NCI-H2227 (cell line): ENCODE data around the gene EPG5.

Source experiments
- DNase-seq: peaks from one replicate; lab custom pipeline; 2025; ENCODE audit not compliant: unreplicated experiment; lab: John Stamatoyannopoulos, UW

The EPG5 gene

DNA sequence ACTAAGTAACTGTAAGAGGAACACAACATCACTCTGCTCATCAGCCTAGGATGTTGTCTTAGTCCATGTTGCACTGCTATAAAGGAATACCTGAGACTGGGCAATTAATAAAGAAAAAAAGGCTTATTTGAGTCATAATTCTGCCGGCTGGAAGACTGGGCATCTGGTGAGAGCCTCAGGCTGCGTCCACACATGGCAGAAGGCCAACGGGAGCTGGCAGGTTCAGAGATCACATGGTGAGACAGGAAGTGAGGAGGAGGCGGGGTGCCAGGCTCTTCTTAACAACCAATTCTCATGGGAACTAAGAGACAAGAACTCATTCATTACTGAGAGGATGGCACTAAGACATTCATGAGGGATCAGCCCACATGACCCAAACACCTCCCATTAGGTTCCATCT, 46.8 kb downstream of the EPG5 start:
- no peak for DNase-seq

DNA sequence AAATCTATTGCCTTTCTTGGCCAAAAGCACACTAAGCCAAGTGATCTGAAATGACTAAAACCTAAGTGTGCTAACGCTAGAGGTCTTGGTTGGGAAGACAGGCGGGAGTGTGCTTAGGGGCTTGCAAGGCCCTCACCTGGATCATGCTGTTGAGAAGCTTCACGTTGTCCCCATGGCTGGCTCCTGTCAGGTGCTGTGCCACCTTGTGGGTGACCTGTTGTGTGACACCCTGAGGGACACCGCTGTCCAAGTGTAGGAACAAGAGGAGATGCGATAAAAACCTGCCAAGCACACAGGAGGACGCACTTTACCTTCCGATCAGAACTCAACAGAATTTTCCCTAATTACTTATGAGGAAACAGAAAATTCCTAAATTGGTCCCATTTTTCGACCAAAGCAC, 50.8 kb downstream of the EPG5 start:
- no peak for DNase-seq

DNA sequence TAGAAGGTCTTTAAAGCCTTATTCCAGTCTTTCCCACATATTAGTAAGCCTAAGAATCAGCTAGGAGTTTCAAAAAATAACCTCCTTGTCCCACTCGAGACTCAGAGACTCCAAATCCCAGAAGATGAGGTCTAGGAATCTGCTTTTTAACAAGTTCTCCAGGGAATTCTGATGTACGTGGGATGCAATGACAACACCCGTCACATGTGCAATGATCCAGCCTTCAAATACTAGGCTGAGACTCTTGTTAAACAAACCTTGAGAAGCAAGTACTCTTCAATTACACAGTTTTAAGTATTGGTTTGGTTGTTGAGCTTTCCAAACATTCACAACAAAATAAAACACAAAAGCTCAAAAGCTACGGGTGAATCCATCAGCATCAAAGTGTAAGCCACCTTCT, 53.9 kb downstream of the EPG5 start:
- no peak for DNase-seq

DNA sequence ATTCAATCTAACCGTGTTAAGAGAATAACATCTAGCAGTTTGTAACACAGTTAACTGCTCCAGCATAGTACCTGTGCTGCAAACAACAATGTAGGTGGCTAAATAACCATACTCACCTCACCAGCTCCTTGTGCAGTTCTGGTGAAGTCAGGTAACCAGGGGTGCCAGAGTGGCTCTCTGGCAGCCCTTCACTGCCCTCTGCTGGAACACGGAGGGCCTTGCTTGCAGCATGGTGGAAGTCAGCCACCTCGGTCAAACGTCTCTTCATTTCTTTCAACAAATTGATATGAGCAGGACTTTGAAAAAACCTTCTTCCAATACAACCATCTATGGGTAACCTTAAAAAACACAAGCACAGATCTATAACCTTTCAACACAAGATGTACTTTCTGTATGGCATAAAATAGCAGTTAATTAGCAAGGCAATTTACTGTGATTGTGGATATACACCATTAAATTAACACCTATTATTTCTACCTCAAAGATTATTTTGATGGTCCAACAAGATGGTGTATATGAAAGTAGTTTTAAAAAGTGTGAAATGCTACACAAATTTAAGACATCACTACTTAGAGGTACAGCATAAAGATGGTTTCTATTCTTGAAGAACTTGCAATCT, 56.6 kb downstream of the EPG5 start:
- DNase-seq = peak; percentile 64

DNA sequence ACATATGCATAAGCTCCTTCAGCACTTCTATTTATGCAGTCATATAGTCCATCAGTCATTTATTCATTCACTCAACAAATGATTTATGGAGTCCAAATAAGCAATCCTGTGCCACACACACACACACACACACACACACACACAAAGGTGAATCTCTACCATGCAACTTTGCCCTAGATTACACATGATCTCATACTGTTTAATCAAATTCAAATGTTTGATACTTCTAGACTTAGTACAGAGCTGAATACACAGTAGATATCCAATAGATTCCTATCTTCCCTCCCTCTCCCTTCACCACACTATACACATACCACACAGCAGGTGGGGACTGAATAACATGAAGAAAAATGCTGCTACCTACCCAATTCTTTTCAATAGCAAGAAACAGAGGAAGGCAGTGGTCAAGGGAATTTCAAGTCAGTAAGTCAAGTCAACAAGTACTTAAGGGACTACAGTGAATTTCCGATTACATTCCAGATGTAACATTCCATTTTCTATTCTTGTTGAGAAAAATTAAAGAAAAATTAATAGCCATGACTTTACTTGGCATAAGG, 65.4 kb downstream of the EPG5 start:
- no peak for DNase-seq

DNA sequence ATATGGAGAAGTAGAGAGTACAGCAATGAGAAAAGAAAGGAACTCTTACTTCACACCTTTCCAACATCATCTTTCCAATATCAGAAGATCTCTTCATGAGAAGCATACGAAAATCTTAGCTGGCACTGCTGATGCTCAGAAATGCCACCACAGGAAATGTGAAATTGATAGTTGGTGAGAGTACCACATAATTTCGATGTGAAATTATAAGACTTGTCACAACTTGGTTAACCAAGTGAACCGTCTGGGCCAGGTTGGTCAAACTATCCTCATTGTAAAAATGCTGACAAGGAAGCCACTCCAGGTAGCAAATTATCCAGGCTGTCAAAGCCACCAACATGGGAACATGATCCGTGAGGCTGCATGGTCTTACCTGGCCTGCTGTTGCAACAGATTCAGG, 66.5 kb downstream of the EPG5 start:
- no peak for DNase-seq

DNA sequence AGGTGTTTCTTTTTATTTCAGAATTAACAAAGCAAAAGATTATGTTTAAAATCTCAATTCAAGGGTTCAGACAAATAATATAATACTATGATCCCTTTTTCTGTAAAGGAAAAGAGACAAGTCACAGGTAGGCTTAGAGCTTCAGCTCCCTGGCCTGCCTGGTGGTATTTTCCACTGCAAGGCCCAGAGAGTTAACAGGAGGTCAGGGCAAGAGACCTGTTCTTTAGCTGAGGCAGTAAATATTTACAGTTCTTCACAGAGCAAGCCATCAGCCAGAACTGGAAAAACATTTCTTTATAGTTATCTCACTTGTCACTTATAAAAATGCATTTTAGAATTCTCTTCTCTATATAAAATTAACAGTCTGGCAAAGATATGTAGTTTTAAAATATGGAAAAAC, 70.1 kb downstream of the EPG5 start:
- DNase-seq = no peak

DNA sequence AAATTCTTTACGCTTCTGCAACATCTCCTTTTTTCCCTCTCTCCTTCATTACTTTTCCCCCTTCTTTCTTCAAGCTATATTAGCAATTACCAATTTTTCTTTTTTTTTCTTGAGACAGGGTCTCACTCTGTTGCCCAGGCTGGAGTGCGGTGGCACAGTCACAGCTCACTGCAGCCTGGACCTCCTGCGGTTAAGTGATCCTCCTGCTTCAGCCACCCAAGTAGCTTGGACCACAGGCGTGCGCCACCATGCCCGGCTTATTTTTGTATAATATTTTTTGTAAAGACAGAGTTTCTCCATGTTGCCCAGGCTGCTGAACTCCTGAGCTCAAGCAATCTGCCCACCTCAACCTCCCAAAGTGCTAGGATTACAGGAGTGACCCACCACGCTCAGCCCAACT, 70.7 kb downstream of the EPG5 start:
- DNase-seq = no peak

DNA sequence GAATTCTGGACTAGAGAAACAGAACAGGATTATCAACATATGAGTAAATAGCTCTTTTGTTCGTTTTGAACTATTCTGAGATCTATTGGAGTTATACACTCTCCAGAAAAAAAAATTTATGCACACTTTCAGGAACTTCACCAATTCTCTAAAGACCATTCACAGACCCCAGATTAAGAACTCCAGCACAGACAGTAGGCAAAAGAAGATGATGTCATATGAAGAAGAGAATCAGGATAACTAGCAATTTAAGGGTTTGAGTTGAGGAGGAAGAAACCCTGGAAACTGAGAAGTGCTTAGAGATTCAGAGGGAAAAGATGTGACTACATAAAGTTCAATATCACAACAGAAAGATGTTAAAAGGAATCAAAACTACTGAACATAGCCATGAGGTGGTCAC, 71.8 kb downstream of the EPG5 start:
- DNase-seq = no peak

DNA sequence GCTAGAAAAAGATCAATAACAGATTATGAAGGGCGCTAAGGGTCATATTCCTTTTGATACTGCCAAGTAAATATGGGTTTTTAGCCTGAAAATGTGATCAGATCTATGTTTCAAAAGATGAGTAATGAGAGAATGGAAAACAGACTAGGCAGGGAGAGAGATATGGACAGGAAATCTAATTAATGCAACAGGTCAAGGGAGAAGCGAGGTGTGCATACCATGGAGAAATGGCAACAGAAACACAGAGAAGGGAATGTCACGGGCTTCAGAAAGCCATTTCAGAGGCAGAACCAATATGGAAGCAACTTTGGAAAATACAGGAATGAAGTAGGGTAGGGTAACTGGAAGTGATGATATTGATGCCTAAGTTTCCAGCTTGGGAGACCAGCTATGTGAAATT, 72.3 kb downstream of the EPG5 start:
- DNase-seq = no peak

DNA sequence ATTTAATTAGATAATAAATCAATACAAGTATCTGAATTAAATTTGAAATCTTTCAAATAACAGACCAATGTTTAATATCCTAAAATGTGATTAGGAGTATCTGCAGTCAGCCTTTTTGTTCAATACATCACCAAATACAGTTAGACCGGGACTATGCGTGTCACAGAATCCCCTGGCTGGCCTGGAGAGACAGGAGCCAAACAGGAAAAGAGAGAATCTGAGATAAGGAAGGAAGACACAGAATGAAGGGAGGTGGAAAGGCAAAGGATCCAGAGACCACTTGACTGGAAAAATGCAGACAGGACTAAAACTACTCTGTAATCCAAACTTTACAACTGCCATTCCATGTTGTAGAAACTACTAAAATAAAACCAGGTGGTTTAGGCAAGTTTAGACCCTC, 75.3 kb downstream of the EPG5 start:
- DNase-seq = no peak

DNA sequence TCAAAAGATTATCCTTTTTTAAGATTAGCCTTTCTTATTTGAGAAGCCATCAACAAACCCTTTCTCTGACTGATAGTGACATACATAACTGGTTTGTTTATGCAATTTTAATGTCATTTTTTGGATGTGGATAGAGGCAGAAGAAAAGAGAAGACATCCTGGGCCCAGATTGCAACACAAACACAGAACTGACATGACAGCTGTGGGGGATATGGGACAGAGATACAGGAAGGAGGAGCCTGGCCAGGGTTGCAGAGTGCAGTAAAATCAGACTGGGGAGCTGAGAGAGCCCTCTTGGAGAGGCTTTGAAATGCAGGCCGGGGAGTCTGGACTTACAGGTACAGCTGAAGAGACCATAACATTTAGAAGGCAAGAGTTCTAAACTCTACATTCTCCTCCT, 76.5 kb downstream of the EPG5 start:
- no peak for DNase-seq

DNA sequence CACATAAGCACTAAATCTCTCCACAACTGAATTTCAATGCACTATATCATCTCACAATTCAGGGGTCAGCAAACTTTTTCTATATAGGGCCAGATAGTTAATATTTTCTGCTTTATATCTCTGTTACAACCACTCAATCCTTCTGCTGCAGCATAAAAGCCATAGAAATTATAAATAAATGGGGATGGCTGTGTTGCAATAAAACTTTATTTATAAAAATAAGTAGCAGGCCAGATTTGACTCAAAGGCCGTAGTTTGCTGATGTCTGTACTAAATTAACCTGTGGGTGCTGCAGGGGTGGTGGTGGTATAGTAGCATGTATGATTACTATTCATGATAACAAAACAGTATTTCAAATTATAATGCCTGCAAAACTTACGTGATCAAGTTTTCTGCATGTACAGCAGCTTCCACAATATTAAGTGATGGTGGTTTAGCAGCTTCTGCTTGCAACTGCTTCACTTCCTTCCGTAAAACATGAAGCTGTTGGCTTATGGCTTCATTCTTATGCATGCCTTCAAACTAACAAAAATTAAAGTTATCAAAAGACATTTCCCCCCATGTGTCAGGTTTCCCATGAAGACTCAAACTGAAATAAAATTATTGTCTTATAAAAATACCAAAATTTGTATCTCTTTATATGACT, 77.6 kb downstream of the EPG5 start:
- no peak for DNase-seq

DNA sequence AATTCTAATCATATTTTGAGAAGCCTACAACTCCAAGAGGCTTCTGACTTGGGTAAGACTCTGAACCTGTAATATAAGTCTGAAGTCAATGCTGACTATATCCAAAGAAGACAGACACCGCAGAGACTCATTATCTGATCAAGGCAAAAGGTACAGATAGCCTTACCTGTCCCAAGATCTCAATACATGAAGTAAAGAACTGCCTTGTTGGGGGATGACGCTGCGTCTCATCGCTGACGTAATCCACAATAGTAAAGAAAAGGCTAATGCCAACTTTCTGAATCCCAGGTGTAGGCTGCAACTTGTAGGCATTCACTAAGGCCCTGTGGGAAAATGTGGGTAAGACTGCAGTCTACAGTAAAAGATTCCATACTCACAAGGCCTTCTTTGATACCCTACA, 79.5 kb downstream of the EPG5 start:
- no peak for DNase-seq

DNA sequence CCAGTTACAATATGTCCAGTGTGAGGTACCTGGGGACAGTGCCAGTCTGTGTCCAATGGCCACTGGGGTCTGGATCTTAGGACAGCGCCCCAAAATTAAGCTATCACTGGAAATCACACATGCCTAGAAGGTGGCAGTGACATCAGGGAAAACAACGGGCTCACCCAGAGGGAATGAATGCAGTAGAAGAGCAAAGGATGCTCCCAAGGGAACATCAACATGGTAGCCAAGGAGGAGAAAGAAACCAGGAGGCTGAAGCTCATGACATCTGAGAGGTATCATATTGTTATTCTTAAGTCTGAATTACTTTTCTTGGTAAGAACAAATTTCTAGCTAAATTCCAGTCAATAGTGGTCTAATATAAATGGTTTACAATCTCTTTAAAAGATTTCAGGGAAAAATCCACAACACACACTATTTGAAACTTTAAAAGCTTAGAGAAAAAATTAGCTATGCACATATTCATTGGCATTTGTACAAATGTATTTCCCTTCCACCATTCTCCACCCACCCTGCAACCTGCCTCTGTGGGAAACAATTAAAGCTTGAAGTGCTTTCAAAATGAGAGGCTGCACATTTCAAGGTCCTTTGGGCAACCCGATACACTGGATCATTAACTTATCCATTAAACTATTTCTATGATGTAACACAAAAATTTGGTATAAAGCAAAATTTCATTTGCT, 86.1 kb downstream of the EPG5 start:
- DNase-seq = no peak

DNA sequence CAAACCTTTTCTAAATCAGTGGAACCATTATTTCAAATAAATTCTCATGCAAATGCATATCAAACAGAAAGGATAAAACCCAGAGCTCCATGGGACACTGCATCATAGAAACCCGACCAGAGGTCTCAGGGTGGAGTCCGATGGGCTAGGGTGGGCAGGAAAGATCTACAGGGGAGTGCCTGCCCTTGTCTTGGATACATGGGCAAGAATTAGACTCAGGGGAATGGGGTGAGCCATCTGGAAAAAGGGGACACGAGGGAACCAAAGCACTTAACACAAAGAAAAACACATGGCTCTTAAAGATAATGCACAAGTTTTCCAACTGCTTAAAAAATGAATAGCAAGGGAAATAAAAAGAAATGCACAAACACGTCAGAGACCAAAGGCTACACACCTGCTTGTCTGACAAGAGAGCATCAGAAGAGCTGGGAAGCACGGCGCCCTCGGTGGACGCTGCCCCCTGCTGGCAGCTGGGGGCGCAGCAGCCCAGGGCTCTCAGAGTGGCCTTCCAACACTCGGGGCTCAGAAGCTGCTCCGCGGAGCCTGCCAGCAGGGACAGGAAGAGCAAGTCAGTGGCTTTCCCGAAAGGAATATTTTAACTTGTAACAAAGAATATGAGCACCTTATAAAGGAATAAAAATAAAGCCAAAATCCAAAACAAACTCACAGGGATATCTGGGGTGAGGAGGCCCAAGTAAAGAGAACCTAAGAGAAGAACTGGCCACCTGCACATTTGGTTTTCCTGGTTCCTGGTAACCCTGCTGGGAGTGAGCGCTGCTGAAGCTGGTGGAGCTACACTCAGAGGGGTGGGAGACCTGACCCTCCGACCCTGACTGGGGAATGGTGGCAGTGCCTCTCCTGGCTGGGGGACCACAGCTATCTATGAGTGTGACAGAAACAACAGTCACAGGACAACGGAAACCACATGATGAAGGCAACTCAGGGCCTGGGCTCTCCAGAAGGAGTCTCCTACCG, 87.2 kb downstream of the EPG5 start:
- peak; percentile 82 for DNase-seq

DNA sequence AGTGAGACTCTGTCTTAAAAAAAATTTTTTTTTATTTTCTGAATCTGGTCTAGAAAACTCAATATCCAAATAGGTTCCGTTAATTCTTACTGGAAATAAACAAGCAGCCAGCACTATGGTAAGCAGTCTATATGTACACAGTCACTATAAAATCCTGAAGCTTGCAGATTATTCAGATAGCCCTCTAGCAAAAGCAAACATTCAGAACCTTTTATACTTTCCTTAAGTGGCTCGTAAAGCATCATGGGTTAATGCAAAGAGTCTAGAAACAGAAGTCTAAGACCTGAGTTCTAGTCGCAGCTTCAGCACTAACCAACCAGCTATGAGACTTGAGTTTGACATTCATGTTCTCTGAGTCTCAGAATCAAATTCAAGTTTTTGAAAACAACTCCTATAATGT, 89.7 kb downstream of the EPG5 start:
- DNase-seq = no peak

DNA sequence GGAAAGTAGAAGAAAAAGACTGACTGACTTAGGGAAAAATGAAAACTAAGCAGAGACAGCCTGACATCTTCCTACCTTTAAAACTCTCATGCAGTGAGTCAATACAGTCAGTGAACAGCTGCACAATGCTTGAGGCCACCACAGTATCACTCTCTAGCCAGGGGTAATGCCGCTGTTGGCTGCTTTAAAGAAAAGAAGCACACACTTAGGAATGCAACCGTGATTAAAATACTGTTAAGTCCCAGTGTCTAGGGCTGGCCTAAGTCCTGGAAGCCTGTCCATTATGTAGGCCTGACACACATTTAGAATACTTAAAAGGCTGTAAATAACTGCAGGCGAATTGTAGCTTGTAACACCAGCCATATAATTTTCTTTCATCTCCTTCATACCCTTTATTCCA, 91.0 kb downstream of the EPG5 start:
- peak; percentile 76 for DNase-seq

DNA sequence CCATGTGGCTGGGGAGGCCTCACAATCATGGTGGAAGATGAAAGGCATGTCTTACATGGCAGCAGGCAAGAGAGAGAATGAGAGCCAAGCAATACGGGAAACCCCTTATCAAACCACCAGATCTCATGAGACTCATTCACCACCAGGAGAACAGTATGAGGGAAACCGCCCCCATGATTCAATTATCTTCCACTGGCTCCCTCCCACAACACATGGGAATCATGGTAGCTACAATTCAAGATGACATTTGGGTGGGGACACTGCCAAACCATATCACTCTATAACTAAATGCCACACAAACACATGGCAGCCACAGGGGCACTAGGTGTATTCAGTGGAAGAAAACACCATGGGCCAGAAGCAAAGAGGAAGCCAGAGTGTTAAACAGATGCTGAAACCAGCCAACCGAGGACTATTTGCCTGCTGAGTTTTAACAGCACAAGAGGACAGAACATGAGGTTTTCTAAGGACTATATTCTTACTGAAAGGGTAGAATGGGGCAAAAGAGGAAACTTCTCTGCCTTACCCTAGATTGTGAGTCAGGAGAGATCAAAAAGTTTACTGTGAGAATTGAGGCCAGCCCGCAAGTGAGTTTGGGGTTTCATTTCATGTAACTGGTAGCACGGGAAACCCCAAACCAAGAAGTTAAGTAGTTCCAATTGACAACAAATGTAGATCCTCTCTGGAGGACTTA, 92.5 kb downstream of the EPG5 start:
- no peak for DNase-seq

DNA sequence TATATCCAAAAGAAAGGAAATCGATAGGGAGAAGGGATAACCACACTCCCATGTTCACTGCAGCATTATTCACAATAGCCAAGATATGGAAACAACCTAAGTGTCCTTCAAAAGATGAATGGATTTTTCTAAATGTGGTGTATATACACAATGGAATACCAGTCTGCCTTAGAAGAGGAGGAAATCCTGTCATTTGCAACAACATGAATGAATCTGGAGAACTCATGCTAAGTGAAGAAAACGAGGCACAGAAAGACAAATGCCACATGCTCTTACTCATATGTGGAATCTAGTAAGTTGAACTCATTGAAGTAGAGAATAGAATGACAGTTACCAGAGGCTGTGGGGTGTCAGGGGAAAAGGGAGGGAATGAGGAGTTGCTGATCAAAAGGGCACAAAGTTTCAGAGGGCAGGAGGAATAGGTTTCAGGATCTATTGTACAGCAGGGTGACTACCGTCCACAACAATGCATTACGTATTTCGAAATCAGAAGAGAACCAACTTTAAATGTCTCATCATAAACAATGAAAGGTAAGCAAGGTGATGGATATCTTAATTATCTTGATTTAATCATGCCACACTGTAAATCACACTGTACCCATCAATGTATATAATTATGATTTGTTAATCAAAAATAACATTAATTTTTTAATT, 95.6 kb downstream of the EPG5 start:
- no peak for DNase-seq
